Measurements from ENCODE around the gene RNF220. TPM values are rescaled to one million over a fixed set of nuclear protein-coding genes. Genes with fewer than 3 reads are reported as not detected.

The RNF220 gene
- polyA plus RNA-seq, 1 donor from 2014 or later: 142 TPM

DNA sequence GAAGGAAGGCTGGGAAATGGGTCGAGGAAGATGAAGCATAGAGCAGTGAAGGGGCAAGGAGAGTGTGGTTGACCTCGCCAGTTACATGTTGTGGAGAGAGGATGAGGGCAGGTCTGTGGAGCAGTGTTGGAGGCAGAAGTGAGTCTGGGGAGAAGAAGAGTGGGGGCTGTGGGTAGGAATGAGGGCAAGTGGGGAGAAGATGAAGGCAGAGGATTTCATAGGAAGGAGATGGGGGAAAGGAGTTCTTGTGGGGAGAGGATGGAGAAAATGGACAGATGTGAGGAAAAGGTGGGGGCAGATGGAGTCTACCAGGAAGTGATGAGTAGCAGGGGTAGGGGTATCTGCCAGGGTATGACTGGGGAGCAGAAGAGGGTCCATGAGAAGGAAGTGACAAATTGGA is 273.1 kb downstream of the RNF220 start:
- no peaks in the 10 kb centered on the region for H3K9me3 ChIP-seq (ENCODE audit: low read length)
- no peaks in the 10 kb centered on the region for H3K36me3 ChIP-seq (ENCODE audit: insufficient read depth, low read length)
- no peak overlapping the region for H3K9ac ChIP-seq (ENCODE audit: low read length)
- no peaks in the 10 kb centered on the region for H3F3A ChIP-seq (ENCODE audit: insufficient read depth, low read length, poor library complexity, severe bottlenecking)
- no peaks in the 10 kb centered on the region for H4K20me1 ChIP-seq (ENCODE audit: insufficient read depth)
- H2AFZ ChIP-seq (ENCODE audit: low read depth, low read length): no peak overlapping the region
- no peaks in the 10 kb centered on the region for H3K27me3 ChIP-seq (ENCODE audit: insufficient read depth, low read depth, low read length)
- TF ChIP-seq SMC3 (conservative IDR thresholded peaks at IDR 0.05; ENCODE audit: poor library complexity): no peak
- TF ChIP-seq POLR2AphosphoS5 (IDR thresholded peaks at IDR 0.05): no peak
- TF ChIP-seq, protein P1, sequence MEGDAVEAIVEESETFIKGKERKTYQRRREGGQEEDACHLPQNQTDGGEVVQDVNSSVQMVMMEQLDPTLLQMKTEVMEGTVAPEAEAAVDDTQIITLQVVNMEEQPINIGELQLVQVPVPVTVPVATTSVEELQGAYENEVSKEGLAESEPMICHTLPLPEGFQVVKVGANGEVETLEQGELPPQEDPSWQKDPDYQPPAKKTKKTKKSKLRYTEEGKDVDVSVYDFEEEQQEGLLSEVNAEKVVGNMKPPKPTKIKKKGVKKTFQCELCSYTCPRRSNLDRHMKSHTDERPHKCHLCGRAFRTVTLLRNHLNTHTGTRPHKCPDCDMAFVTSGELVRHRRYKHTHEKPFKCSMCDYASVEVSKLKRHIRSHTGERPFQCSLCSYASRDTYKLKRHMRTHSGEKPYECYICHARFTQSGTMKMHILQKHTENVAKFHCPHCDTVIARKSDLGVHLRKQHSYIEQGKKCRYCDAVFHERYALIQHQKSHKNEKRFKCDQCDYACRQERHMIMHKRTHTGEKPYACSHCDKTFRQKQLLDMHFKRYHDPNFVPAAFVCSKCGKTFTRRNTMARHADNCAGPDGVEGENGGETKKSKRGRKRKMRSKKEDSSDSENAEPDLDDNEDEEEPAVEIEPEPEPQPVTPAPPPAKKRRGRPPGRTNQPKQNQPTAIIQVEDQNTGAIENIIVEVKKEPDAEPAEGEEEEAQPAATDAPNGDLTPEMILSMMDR (IDR thresholded peaks at IDR 0.05; ENCODE audit: poor library complexity, severe bottlenecking): no peak
- no peak for TF ChIP-seq MXI1 (conservative IDR thresholded peaks at IDR 0.05; ENCODE audit: poor library complexity, severe bottlenecking)
- no peak for TF ChIP-seq RAD21 (conservative IDR thresholded peaks at IDR 0.05)
- no peak for TF ChIP-seq EP300 (conservative IDR thresholded peaks at IDR 0.05; ENCODE audit: poor library complexity, severe bottlenecking)
- no peak for TF ChIP-seq EZH2 (IDR thresholded peaks at IDR 0.05; ENCODE audit: borderline replicate concordance, insufficient read depth, low read length, poor library complexity, severe bottlenecking)
- TF ChIP-seq, protein P2, sequence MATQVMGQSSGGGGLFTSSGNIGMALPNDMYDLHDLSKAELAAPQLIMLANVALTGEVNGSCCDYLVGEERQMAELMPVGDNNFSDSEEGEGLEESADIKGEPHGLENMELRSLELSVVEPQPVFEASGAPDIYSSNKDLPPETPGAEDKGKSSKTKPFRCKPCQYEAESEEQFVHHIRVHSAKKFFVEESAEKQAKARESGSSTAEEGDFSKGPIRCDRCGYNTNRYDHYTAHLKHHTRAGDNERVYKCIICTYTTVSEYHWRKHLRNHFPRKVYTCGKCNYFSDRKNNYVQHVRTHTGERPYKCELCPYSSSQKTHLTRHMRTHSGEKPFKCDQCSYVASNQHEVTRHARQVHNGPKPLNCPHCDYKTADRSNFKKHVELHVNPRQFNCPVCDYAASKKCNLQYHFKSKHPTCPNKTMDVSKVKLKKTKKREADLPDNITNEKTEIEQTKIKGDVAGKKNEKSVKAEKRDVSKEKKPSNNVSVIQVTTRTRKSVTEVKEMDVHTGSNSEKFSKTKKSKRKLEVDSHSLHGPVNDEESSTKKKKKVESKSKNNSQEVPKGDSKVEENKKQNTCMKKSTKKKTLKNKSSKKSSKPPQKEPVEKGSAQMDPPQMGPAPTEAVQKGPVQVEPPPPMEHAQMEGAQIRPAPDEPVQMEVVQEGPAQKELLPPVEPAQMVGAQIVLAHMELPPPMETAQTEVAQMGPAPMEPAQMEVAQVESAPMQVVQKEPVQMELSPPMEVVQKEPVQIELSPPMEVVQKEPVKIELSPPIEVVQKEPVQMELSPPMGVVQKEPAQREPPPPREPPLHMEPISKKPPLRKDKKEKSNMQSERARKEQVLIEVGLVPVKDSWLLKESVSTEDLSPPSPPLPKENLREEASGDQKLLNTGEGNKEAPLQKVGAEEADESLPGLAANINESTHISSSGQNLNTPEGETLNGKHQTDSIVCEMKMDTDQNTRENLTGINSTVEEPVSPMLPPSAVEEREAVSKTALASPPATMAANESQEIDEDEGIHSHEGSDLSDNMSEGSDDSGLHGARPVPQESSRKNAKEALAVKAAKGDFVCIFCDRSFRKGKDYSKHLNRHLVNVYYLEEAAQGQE (IDR thresholded peaks at IDR 0.05; ENCODE audit: borderline replicate concordance): no peak
- no peak for TF ChIP-seq TAF1 (IDR thresholded peaks at IDR 0.05; ENCODE audit: low read depth)
- no peak overlapping the region for H3K4me3 ChIP-seq (ENCODE audit: low read length)
- H3K27ac ChIP-seq (ENCODE audit: low read length): no peak overlapping the region
- no peaks in the 10 kb centered on the region for H3K79me2 ChIP-seq (replicated peaks; ENCODE audit: insufficient read depth, low read length)
- no peaks in the 10 kb centered on the region for H3K9me2 ChIP-seq (ENCODE audit: insufficient read depth, low read length)
- H3K4me2 ChIP-seq (ENCODE audit: low read length): no peak overlapping the region

DNA sequence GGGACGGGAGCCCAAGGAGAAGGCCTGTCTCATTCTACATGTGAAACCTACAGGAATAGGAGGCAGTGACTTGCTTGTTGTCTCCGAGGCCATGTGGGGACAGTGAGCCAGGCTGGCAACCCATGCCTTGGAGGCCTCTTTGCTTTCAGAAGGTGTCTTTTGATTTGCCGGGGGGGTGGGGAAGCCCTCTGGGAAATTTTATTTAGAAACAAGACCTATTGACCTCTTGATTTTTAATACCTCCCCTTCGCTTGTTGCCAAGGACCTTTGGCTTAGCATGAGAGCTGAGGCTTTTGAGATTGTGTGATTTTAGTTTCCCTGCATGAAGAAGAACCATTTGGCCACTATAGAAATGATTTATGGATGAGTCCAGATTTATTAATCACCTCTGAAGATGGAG is 273.6 kb downstream of the RNF220 start:
- no peak overlapping the region for H3K4me3 ChIP-seq (ENCODE audit: low read length)
- no peaks in the 10 kb centered on the region for H3F3A ChIP-seq (ENCODE audit: insufficient read depth, low read length, poor library complexity, severe bottlenecking)
- TF ChIP-seq POLR2AphosphoS5 (IDR thresholded peaks at IDR 0.05) (no peak), SMC3 (conservative IDR thresholded peaks at IDR 0.05; ENCODE audit: poor library complexity) (no peak), EZH2 (IDR thresholded peaks at IDR 0.05; ENCODE audit: borderline replicate concordance, insufficient read depth, low read length, poor library complexity, severe bottlenecking) (no peak), RAD21 (conservative IDR thresholded peaks at IDR 0.05) (no peak), MXI1 (conservative IDR thresholded peaks at IDR 0.05; ENCODE audit: poor library complexity, severe bottlenecking) (no peak), EP300 (conservative IDR thresholded peaks at IDR 0.05; ENCODE audit: poor library complexity, severe bottlenecking) (no peak), TAF1 (IDR thresholded peaks at IDR 0.05; ENCODE audit: low read depth) (no peak)
- TF ChIP-seq, protein P1 (IDR thresholded peaks at IDR 0.05; ENCODE audit: poor library complexity, severe bottlenecking): no peak
- TF ChIP-seq, protein P2 (IDR thresholded peaks at IDR 0.05; ENCODE audit: borderline replicate concordance): no peak

More for the DNA sequence above, 273.6 kb downstream of the RNF220 start:
- no peaks in the 10 kb centered on the region for H3K36me3 ChIP-seq (ENCODE audit: insufficient read depth, low read length)
- H3K27ac ChIP-seq (ENCODE audit: low read length): no peak overlapping the region
- H3K9ac ChIP-seq (ENCODE audit: low read length): no peak overlapping the region
- H3K9me2 ChIP-seq (ENCODE audit: insufficient read depth, low read length): no peaks in the 10 kb centered on the region
- H3K4me2 ChIP-seq (ENCODE audit: low read length): no peak overlapping the region
- H3K27me3 ChIP-seq (ENCODE audit: insufficient read depth, low read depth, low read length): no peaks in the 10 kb centered on the region
- no peaks in the 10 kb centered on the region for H3K9me3 ChIP-seq (ENCODE audit: low read length)
- no peaks in the 10 kb centered on the region for H3K79me2 ChIP-seq (replicated peaks; ENCODE audit: insufficient read depth, low read length)
- H4K20me1 ChIP-seq (ENCODE audit: insufficient read depth): no peaks in the 10 kb centered on the region
- H2AFZ ChIP-seq (ENCODE audit: low read depth, low read length): no peak overlapping the region
